Smooth muscle cell (in vitro differentiated cells): ENCODE measurements around the gene RRP9. TPM values are rescaled to one million over a fixed set of nuclear protein-coding genes. Genes with fewer than 3 reads are reported as not detected.
"Not testable (repeated sequence)": the region's sequence is repeated elsewhere in the genome, so short reads cannot be mapped to it uniquely, and the experiment has no call there.

Experiments used
- DNase-seq: peaks from one replicate; lab custom pipeline; 2025; ENCODE audit not compliant: unreplicated experiment; lab: John Stamatoyannopoulos, UW
- H2AFZ ChIP-seq: fragments of 200-600 bp; sonication (generic); 2 replicates; pipeline ENCODE4 v1.6.0; 2016; ENCODE audit warnings: antibody characterized with exemption, low read depth, mild to moderate bottlenecking
- H3F3A ChIP-seq: fragments of 200-600 bp; sonication (generic); 2 replicates; pipeline ENCODE4 v1.6.0; 2017; ENCODE audit warnings: antibody characterized with exemption, low read depth
- H3K27ac ChIP-seq: fragments of 200-600 bp; sonication (generic); 2 replicates; pipeline ENCODE4 v1.5.1; 2016; ENCODE audit warnings: low read depth, mild to moderate bottlenecking
- H3K27me3 ChIP-seq: fragments of 200-600 bp; sonication (generic); 2 replicates; pipeline ENCODE4 v1.6.1; 2016; ENCODE audit warnings: low read depth, mild to moderate bottlenecking
- H3K36me3 ChIP-seq: fragments of 200-600 bp; sonication (generic); 2 replicates; pipeline ENCODE4 v1.5.1; 2016; ENCODE audit warnings: low read depth
- H3K4me1 ChIP-seq: fragments of 200-600 bp; sonication (generic); 2 replicates; pipeline ENCODE4 v1.5.1; 2016; ENCODE audit warnings: low read depth
- H3K4me2 ChIP-seq: fragments of 200-600 bp; sonication (generic); 2 replicates; pipeline ENCODE4 v1.6.0; 2016; ENCODE audit warnings: mild to moderate bottlenecking
- H3K4me3 ChIP-seq: fragments of 200-600 bp; sonication (generic); 2 replicates; pipeline ENCODE4 v1.5.1; 2016; ENCODE audit warnings: mild to moderate bottlenecking
- H3K79me2 ChIP-seq: fragments of 200-600 bp; sonication (generic); 2 replicates; pipeline ENCODE4 v1.6.0; 2016; ENCODE audit warnings: low read depth, mild to moderate bottlenecking
- H3K9ac ChIP-seq: fragments of 200-600 bp; sonication (generic); 2 replicates; pipeline ENCODE4 v1.6.0; 2016; ENCODE audit warnings: low read depth
- H3K9me3 ChIP-seq: fragments of 200-600 bp; sonication (generic); replicated peaks from 2 replicates; pipeline ENCODE4 v1.5.1; 2016; ENCODE audit warnings: low read depth
- H4K20me1 ChIP-seq: fragments of 200-600 bp; sonication (generic); 2 replicates; pipeline ENCODE4 v1.6.0; 2016; ENCODE audit warnings: low read depth
- WGBS: methylation state at CpG from one replicate; pipeline ENCODE4 v1.1.7; 2016; ENCODE audit warnings: low lambda C conversion rate; 5-methylcytosine and 5-hydroxymethylcytosine counted together
- polyA plus RNA-seq: library from polyadenylated mRNA; unstranded; fragments of >200 nt; fragmentation: Nextera tagmentation; extraction: Ambion mirVana; gene quantifications from 2 replicates; pipeline ENCODE4 v1.2.1, GENCODE V29; 2016
- total RNA-seq: library from RNA; depleted of rRNA; stranded (reverse); fragments of >200 nt; gene quantifications from 2 replicates; pipeline ENCODE4 v1.2.3, GENCODE V29; 2014
- TF ChIP-seq, protein P1 (sequence below): fragments of 200-600 bp; sonication (generic); IDR thresholded peaks from 2 replicates; pipeline ENCODE4 v1.5.1; 2017; ENCODE audit warnings: borderline replicate concordance, mild to moderate bottlenecking, antibody characterized with exemption; ENCODE audit not compliant: insufficient read depth, poor library complexity, severe bottlenecking

The RRP9 gene
- total and polyA plus RNA-seq, 2 experiments from 2014 or later: 13.1 to 23.9 TPM

DNA sequence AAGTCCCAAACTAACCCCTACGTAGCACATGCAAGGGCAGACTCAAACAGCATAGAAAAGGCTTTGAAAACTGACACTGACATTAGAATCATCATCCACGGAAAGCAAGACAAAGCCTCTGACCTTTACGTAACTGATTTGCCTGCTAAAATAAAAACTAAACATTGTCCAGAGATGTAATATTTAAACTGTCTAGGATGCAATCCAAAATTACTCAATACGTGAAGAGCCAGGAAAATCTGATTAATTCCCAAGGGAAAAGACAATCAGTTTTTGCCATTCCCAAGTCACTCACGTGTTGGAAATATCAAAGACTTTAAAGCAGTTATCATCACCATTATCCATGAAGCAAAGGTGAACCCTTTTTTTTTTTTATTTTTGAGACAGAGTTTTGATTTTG, 25.3 kb downstream of the RRP9 start:
- Histone ChIP-seq H3K27me3 (no peaks in the 10 kb centered on the region), H4K20me1 (no peaks in the 10 kb centered on the region), H3K4me3 (no peak overlapping the region), H3K9me3 (no peaks in the 10 kb centered on the region), H3F3A (no peaks in the 10 kb centered on the region), H3K27ac (no peak overlapping the region), H3K4me1 (no peaks in the 10 kb centered on the region), H2AFZ (no peak overlapping the region), H3K4me2 (no peak overlapping the region), H3K79me2 (no peaks in the 10 kb centered on the region), H3K9ac (no peak overlapping the region), H3K36me3 (no peaks in the 10 kb centered on the region)
- 70% methylated on average over 5 of the region's 5 CpGs for WGBS
- DNase-seq: no peak
- TF ChIP-seq, protein P1, sequence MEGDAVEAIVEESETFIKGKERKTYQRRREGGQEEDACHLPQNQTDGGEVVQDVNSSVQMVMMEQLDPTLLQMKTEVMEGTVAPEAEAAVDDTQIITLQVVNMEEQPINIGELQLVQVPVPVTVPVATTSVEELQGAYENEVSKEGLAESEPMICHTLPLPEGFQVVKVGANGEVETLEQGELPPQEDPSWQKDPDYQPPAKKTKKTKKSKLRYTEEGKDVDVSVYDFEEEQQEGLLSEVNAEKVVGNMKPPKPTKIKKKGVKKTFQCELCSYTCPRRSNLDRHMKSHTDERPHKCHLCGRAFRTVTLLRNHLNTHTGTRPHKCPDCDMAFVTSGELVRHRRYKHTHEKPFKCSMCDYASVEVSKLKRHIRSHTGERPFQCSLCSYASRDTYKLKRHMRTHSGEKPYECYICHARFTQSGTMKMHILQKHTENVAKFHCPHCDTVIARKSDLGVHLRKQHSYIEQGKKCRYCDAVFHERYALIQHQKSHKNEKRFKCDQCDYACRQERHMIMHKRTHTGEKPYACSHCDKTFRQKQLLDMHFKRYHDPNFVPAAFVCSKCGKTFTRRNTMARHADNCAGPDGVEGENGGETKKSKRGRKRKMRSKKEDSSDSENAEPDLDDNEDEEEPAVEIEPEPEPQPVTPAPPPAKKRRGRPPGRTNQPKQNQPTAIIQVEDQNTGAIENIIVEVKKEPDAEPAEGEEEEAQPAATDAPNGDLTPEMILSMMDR: no peak

DNA sequence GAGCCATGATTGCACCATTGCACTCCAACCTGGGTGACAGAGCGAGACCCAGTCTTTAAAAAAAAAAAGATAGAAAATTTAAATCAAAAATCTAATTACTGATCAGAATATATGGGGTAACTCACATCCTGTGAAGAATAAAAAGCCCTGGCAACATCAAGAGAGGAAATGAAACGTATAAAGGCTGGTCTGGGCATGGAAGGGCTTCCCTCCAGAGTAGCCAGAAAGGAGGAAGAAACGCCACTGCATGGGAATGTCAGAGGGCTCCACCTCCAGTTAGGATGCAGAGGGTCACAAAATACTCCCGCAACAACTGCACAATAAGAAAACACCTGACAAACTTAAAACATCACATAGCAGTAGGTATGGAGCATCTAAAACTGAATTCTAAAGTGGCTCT, 33.7 kb downstream of the RRP9 start:
- TF ChIP-seq, protein P1: no peak
- Histone ChIP-seq H3K27me3 (no peaks in the 10 kb centered on the region), H3K36me3 (no peaks in the 10 kb centered on the region), H3K9me3 (no peaks in the 10 kb centered on the region), H3K79me2 (no peaks in the 10 kb centered on the region), H3F3A (no peaks in the 10 kb centered on the region), H3K27ac (no peak overlapping the region), H3K4me2 (no peak overlapping the region), H4K20me1 (no peaks in the 10 kb centered on the region), H2AFZ (no peak overlapping the region), H3K4me3 (no peak overlapping the region), H3K4me1 (no peaks in the 10 kb centered on the region), H3K9ac (no peak overlapping the region)
- no peak for DNase-seq
- 84% methylated on average over 4 of the region's 4 CpGs for WGBS

DNA sequence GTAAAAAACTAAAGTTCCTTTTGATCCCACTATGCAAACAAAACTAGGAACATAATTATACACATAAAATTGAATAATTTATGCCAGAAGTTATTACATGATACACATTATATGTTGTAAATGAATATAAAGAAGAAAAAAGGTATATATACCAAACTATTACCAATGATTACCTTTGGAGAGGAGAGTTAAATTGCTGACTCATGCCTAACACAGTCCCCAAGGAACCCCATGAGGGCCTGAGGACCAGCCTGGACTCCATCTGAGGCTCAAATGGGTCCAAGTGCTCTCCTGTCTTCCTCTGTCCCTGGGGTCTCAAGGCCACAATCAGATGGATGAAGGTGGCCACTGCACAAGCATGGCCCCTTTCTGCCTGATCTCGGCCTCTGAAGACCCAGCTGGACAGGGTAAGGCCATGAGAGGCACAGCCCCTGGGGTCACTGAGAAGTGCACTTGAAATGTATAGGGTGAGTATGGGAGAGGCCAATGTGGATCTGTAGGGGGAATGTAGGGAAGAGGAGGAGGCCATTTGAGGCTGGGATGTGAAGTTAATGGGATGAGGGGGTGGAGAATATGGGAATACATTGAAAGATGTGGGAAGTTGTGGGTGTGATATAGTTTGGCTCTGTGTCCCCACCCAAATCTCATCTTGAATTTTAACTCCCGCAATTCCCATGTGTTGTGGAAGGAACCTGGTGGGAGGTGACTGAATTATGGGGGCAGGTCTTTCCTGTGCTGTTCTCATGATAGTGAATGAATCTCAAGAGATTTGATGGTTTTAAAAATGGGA, 37.5 kb downstream of the RRP9 start:
- DNase-seq: no peak
- Histone ChIP-seq H3F3A (no peaks in the 10 kb centered on the region), H3K4me1 (no peaks in the 10 kb centered on the region), H3K4me2 (no peak overlapping the region), H2AFZ (no peak overlapping the region), H3K27ac (no peak overlapping the region), H4K20me1 (no peaks in the 10 kb centered on the region), H3K27me3 (no peaks in the 10 kb centered on the region), H3K36me3 (no peaks in the 10 kb centered on the region), H3K9me3 (no peaks in the 10 kb centered on the region), H3K79me2 (no peaks in the 10 kb centered on the region), H3K9ac (no peak overlapping the region), H3K4me3 (no peak overlapping the region)
- 94% methylated on average over 2 of the region's 2 CpGs for WGBS
- TF ChIP-seq, protein P1: no peak

DNA sequence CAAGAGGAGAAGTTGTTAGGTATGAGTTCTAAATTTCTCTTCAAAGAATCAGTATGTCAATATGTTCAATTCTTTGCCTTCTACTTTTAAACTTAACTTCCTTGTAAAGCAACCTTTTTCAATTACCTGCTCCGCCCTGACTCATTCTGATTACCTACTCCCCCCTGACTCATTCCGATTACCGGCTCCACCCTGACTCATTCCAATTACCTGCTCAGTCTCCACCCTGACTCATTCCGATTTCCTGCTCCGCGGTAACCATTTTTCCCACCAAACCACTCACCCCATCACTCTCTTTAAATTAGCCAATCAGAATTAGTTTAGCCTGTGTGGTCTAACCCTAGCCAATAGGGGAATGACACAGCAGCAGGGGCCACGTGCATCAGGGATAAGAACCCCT, 39.3 kb downstream of the RRP9 start:
- not testable (repeated sequence) for H3K27me3 ChIP-seq, H3K4me1 ChIP-seq, H2AFZ ChIP-seq, H3K9ac ChIP-seq, DNase-seq, H3K36me3 ChIP-seq, H3K79me2 ChIP-seq, H4K20me1 ChIP-seq, H3K27ac ChIP-seq, H3K4me2 ChIP-seq, H3K9me3 ChIP-seq, H3K4me3 ChIP-seq, H3F3A ChIP-seq
- 71% methylated on average over 7 of the region's 7 CpGs for whole genome bisulfite sequencing

DNA sequence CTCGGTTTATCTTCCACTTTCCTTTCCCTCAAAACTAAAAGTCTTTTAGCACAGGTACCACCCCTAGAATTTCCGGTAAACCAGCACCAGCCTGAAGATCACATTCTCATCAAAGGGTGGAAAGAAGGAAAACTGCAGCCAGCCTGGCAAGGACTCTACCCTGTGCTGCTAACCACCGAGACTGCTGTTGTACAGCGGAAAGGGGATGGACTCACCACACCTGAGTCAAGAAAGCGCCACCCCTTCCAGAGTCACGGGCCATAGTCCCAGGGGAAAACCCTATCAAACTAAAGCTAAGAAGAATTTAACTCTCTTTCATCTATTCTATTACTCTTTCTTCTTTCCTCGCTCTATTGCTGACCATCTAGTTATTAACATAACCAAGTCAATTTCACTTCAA, 41.7 kb downstream of the RRP9 start:
- H3K9me3 ChIP-seq, H3K4me3 ChIP-seq, H3K79me2 ChIP-seq, H3F3A ChIP-seq, H3K27me3 ChIP-seq, DNase-seq, H3K4me2 ChIP-seq, H3K36me3 ChIP-seq, H4K20me1 ChIP-seq, H2AFZ ChIP-seq, H3K27ac ChIP-seq, H3K4me1 ChIP-seq, H3K9ac ChIP-seq: not testable (repeated sequence)
- 82% methylated on average over 7 of the region's 7 CpGs for WGBS
